ENCODE data around the gene FOXO3.

The FOXO3 gene

DNA sequence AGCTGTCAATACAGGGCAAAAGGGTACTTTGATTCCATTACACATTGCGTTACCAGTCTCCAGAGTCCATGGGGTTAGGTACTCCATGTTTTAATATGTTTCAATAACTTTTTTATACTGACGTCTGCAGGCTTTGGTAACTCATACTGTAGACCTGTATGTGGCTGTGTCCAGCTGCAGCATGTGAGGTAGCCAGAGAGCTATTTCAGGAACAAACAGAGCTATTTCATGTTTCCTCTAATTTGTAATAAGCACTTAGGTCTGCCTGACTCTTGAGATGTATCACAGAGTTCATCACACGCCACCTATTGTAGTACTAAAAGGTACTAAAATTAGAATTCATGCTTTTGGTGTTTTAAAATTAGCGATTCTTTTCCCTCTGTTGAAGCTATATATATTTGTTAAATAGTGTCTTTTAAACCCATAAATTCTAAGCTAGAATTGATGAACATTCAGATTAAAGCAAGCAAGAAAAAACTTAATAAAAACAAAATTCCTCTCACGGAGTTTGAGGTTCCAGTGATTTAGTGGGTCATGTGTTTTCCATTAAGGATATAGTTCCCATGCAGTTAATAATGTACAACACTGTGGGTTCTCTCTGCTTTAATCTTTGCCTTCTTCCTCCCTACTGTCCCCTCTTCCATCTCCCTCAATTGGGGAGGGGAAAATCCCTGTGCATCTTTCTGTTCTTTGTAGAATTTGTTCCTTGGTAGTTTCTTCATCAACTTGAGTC is 37.0 kb downstream of the FOXO3 start:
- DNase-seq (ENCODE audit: low spot score): no peak

- DNase-seq (ENCODE audit: low spot score): no peak
Measured at GRCh38 chr6:108598305-108598863, 37.7 kb downstream of the FOXO3 start.

GRCh38 chr6:108604156-108604555 is 43.4 kb downstream of the FOXO3 start:
- DNase-seq (ENCODE audit: low spot score): no peak

DNA sequence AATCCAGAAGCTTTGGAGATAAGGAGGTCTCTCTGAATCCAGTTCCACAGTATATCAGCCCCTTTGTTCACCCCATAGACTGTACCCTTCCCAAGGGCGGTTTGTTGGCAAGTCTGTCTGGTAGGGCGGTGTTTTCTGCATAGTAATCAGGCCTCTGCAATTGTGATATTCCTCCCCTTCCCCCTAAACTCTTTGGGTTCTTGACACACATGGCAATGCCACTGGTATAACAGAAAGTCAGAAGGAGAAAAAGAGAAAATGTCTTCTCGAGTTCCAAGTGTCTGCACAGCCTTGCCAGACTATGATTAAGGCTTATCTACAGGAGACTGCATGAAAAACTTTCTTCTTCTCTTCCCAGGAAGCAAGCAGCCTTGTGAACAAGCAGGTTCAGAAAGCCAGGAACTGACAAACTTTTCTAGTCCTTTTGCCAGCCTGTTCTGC is 45.6 kb downstream of the FOXO3 start:
- DNase-seq (ENCODE audit: low spot score): no peak

GRCh38 chr6:108608453-108609275 is 47.9 kb downstream of the FOXO3 start:
- DNase-seq (ENCODE audit: low spot score): no peak

- DNase-seq (ENCODE audit: low spot score): no peak
Measured at GRCh38 chr6:108609276-108609769, 48.6 kb downstream of the FOXO3 start.

- DNase-seq (ENCODE audit: low spot score): no peak
Measured at GRCh38 chr6:108610270-108610839, 49.6 kb downstream of the FOXO3 start.

GRCh38 chr6:108610957-108611586 is 50.4 kb downstream of the FOXO3 start:
- DNase-seq (ENCODE audit: low spot score): no peak

GRCh38 chr6:108612852-108613251 is 52.1 kb downstream of the FOXO3 start:
- no peak for DNase-seq (ENCODE audit: low spot score)

GRCh38 chr6:108616544-108616943 is 55.8 kb downstream of the FOXO3 start:
- no peak for DNase-seq (ENCODE audit: low spot score)

GRCh38 chr6:108616973-108617372 is 56.3 kb downstream of the FOXO3 start:
- no peak for DNase-seq (ENCODE audit: low spot score)

GRCh38 chr6:108618623-108619152 is 58.0 kb downstream of the FOXO3 start:
- no peak for DNase-seq (ENCODE audit: low spot score)

GRCh38 chr6:108619431-108620197 is 58.9 kb downstream of the FOXO3 start:
- no peak for DNase-seq (ENCODE audit: low spot score)

- DNase-seq (ENCODE audit: low spot score): peak; percentile 8
Measured at GRCh38 chr6:108621117-108621516, 60.4 kb downstream of the FOXO3 start.

GRCh38 chr6:108622641-108623298 is 62.1 kb downstream of the FOXO3 start:
- no peak for DNase-seq (ENCODE audit: low spot score)

DNA sequence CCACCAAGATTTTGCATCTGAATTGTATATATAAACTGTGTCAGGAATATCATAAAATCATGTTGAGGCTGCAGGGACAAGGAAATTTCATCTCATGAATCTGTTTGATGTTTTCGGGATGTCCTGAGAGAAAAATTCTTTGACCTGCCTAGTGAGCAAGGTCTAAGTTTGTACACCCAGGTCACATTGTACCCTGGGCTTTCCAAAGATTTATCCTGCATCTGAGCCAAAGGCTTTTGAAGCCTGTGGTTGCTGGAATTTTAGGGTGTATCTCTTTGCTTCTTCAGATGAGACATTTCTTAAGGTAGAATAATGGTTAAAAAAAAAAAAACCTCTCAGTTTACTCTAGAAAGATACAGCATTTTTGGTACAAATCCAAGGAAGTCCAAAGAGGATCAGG is 63.3 kb downstream of the FOXO3 start:
- DNase-seq (ENCODE audit: low spot score): no peak

- no peak for DNase-seq (ENCODE audit: low spot score)
Measured at GRCh38 chr6:108625581-108625980, 64.9 kb downstream of the FOXO3 start.

- no peak for DNase-seq (ENCODE audit: low spot score)
Measured at GRCh38 chr6:108626777-108627176, 66.1 kb downstream of the FOXO3 start.

DNA sequence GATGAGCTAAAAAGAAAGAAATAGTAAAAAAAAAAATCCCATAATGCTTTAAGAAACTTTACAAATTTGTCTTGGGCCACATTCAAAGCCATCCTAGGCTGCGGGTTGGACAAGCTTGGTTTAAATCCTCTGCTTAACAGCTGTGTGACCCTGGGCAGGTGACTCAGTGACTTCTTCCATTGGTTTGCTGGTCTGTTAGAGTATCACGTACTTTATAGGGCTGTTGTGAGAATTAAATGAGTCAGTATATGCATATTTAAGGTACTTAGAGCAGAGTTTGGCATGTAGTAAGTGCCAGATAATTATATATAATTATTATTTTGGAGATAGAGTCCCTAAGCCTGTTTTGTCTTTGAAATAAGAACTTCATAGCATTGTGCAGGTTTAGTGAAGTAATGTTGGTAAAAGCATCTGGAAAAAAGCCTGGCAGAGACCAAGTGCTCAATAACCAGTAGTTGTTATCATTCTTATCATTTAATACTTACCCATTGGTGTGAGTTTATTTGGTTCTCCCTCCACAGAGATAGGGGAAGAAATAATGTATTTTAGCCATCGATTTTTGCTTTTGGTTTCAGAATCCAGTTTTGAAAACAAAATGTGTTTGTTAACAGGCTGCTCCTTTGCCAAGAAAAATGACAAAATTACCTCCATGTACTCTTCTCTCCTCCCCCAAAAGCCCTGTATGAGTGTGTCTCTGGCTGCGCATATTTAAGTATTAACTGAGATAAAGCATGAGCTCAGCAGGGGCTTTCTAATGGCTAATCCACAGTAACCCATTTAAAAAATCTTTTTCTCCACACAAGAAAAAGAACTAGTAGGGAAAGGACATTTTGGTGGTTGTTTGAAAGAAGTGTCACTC is 67.2 kb downstream of the FOXO3 start:
- DNase-seq (ENCODE audit: low spot score): no peak
